Measurements from ENCODE around the gene PTPRO.

The PTPRO gene

DNA sequence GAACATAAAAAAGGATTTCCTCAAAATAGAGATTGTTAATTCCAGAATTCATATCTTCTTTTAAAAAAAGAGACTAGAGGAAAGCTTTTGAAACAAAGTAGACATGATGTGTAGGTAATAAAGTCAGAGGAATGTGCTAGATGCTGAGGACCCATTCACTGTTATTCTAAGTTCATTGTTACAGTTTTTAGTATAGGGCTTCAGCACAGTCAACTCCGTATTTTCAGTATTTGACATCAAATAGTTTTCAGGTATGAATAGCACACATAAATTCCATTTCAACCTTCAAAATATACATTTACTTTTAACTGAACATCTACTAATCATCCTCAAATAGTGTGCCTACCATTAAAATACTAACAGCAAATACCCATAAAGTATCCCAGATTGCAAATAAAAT is 239.1 kb downstream of the PTPRO start:
- DNase-seq, result no peak

- DNase-seq, result no peak
Measured at GRCh38 chr12:15562263-15562662, 240.0 kb downstream of the PTPRO start.

DNA sequence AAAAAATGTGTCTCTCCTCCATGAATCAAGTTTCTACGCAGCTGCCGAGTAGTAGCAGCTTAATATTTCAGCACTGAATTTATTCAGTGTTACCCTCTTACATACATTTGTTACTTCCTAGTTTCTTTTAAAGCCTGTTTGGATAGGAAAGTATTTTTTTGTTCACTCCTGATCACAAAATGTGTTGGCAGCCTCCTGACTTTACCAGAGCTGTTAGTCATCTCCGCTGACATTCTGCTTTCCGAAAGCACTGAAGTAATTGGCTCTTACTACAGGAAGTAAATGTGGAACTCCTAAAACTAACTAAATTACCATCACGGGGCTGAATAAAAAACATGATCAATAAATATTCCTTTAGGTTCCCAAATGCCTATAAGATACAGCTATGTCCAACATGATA is 241.4 kb downstream of the PTPRO start:
- no peak for DNase-seq

- no peak for DNase-seq
Measured at GRCh38 chr12:15574353-15574752, 252.0 kb downstream of the PTPRO start.

DNA sequence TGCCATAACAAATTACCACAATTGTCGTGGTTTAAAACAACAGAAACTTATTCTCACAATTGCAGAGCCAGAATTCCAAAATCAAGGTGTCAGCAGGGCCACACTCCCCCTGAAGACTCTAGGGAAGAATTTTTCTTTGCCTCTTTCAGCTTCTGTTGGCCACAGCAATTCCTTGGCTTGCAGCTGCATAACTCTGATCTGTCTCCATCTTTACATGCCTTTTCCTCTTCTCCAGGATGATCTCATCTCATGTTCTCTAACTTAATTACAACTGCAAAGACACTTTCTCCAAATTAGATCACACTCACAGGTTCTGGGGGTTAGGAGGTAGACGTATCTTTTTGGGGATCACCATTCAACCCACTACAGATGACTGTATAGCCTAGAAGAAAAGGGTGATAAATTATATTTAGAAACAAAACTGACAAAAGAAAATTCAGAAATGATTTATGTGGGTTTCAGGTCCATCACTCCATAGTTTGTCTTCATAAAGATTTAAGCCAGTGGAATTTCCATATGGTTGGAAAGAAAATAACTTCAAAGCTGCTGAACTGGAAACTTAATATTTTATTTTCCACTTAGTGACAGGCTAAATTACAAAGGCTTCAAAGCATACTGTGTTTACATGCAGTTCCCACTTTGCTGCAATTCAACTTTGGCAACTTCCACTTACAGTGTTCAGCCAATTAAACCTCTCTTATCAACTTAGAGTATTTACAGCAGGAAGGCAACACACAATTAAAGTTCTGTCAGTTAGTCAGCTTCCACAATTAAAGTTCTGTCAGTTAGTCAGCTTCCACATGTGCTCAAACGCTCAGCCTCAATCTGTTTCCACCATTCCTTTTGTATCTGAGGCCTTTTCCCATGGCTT is 253.6 kb downstream of the PTPRO start:
- DNase-seq, result no peak

GRCh38 chr12:15580431-15580830 is 258.1 kb downstream of the PTPRO start:
- no peak for DNase-seq

- DNase-seq, result no peak
Measured at GRCh38 chr12:15581006-15581405, 258.7 kb downstream of the PTPRO start.

DNA sequence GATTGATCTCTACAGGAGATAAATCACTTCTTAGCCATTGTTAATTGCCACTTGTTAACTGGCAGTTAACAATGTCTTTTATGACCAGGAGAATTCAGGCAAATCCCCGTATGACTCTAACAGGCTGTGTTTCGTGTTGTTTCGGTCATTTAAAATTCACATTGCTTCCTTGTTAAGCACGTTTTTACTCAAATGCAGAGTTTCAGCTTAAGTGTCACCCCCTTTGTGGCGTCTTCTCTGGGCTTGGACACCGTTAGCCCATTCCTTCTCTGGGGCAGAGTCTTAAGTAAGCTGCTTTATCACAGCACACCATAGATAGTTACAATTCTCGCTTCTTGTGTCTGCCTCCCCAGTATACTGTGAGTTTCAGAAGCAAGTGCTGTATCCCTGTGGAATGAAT is 261.5 kb downstream of the PTPRO start:
- no peak for DNase-seq

GRCh38 chr12:15584366-15585041 is 262.2 kb downstream of the PTPRO start:
- peak in 1 of 14 donors; percentile 17 for DNase-seq

DNA sequence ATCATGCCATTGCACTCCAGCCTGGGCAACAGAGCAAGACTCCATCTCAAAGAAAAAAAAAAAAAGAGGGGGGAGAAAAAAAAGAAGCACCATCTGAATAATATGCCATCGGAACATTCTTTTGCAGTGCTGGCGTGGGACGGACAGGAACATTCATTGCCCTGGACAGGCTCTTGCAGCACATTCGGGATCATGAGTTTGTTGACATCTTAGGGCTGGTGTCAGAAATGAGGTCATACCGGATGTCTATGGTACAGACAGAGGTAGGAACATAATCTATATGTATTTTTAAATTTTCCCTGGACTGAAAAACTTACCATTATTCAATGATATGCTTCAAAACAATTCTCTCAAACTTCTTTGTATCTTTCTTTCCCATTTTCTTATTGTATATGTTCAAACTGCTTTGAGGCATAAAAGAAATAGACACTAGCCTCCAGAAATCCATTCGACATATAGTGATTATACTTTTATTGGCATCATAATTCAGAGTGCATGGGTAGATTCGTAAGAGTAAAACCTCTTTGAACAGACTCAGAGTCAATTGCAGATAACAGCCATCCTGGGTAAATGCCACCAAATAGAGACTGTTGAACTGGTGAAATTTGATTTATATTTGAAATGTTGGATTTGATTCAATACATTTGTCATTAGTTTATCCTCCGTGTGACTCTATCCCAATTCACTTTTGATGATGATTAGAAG is 267.2 kb downstream of the PTPRO start:
- DNase-seq, result no peak

DNA sequence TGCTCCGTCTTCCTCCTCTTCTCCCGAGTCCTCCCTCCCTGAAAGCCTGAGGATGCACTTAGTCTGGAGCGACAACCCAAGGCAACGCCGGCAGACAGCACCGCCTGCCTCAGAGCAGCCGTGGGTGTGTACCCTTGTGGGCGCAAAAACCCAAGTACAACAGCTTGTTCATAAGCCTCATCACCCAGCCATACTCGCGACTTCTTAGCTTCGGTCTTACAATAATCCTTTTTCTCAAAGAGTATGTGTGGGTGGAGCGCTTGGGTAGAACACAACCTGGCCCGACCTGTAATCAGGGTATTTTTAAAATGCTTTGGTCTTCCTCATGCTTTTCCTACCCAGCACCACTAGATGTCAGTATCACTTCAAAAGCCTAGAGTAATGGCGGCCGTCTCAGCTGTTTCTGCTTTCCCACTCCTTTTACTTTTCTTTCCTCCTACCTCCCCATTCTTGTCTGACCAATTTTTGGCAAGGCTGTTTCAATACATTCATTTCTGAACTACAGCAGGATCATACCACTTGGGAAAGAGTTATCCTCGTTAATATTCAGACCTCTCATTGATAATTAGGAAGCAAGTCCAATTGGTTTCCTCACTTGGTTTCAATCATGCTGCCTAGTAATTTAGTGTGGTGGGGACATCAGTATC is 268.0 kb downstream of the PTPRO start:
- DNase-seq, result peak in 10 of 14 donors; percentile 12 to 37 (median 18)

DNA sequence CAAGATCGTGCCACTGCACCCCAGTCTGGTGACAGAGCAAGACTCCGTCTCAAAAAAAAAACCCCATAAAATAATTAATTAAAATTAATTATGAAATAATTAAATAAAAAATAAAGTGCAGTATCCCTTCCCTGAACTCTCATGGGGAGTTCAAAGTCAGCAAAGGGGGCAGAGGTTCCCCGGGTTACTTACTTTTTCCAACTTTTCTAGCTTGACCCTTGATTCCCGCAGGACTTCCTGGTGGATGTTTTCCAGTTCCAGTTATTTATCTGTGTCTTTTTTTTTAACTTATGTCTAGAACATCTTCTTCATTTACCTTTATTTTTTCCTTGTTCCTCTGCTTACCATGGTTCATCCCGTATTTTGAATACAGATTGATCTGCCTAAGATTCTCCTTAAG is 269.5 kb downstream of the PTPRO start:
- DNase-seq, result no peak

DNA sequence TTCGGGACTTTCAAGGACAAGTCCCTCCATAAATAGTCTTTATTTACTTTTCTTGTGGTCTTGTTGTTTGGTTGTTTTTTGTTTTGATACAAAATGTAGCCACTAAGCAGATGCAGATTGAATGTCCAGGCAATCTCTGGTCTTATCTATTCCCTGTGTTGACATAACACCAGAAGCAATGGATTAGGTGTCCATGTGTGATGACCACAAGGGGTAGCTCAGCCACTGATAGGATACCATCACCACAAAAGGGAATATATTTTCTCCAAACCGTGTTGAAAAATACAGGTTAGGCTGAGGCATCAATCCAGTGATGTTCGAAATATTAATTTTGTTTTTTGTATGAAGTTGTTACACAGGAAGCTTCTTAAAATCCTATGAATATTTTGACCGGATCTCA is 270.6 kb downstream of the PTPRO start:
- no peak for DNase-seq

DNA sequence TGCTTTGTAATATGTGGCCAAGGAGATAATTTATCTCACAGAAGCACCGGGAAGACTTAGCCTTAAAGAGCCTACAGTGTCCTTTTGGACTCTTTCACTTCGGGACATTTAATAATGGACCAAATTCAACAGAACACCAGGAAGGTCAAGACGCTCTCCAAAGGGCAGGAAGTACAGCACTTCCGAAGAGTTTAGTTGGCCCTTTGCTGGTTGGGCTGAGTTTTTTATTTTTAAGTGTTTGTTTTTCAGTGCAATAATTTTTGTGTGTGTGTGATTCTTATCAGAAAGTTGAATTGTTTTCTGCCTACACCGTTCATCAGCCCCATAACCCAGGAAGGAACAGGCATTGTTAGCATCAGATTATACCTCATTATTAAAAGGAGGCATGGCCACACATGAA is 273.9 kb downstream of the PTPRO start:
- DNase-seq, result no peak

DNA sequence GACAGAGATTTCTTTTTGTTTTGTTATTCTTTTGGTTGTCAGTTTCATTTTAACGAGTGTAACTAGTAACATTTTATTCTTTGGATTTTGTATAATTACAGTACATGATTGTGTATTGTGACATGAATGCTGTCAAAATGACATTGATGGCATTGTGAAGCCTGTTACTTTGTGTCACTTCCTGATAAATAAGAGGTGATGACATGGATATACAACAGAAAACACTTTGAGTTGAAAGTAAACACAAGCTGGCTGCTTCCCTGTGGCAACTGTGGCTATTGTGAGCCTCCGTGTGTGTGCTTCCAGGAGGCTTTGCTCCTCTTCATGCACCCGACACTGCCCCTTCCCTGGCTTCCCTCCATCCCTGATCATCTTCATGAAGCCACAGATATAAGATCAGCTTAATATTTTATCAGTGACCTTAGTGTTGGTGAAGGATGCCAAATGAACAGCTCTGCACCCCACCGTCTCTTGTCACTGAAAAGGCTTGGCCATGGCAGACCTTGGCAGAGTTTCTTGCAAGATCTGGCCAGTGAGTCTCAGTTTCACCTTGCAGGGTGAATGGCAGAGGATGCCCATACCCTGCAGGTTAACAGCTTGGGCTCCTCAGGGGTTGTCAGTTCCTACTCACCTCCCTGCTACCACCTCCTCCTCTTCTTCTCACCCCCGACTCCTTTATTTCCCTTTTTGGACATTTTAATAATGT is 275.0 kb downstream of the PTPRO start:
- DNase-seq, result peak in 1 of 14 donors; percentile 49

GRCh38 chr12:15599266-15600037 is 277.1 kb downstream of the PTPRO start:
- peak in 1 of 14 donors; percentile 67 for DNase-seq

- DNase-seq, result no peak
Measured at GRCh38 chr12:15600223-15600935, 278.1 kb downstream of the PTPRO start.

DNA sequence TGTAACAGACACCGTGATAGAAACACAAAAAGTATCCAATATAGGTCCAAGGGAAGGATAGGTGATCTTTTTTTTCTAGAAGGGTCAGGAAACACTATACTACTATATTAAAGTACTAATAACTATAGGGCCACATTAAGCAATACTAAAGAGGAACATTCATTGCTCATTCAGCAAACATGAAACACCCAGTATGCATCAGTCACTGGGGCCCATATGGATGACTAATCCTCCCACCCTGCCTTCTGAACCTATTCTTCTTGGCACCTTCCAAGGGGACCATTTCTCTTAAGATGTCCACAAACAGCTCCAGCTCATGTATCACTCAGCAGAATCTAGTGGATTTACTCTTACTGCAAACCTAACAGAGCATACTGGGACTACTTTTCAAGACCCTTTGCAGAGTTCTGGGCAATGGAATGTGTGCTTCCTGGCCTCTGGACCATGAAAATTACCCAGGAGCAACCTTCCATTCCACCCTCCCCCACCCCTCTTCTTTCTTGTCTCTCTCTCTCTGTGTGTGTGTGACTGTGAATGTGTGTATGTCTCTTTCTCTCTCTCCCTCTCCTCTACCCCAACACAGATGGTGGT is 279.0 kb downstream of the PTPRO start:
- no peak for DNase-seq

GRCh38 chr12:15602051-15602672 is 279.9 kb downstream of the PTPRO start:
- no peak for DNase-seq

Data from C1 segment of cervical spinal cord (tissue), 14 donors.